HepG2 (cell line): ENCODE data around the gene PRXL2A.

ENCODE experiments used
- ARID2 ChIP-seq: sonication (generic); formaldehyde crosslinking; IDR thresholded peaks from 2 replicates; pipeline ENCODE4 v1.8.1; 2022; ENCODE audit warnings: mild to moderate bottlenecking, missing genetic modification reagents, borderline replicate concordance
- ATF7 ChIP-seq, 2 experiments: fragments of 450-650 bp in 1 of 2; sonication (generic) in 1 of 2; formaldehyde crosslinking in 1 of 2; IDR thresholded peaks; 2 replicates each; pipeline versions ENCODE4 v1.4.0 to v1.6.1; 2016 to 2020; ENCODE audit warnings: antibody characterized with exemption in 1 of 2, mild to moderate bottlenecking in 1 of 2, missing genetic modification reagents in 1 of 2
- EP300 ChIP-seq, 3 experiments: sonication (generic) in 1 of 3; formaldehyde crosslinking in 1 of 3; IDR thresholded peaks; 2 replicates each; pipeline versions ENCODE4 v1.5.1 to v1.6.1; 2011 to 2020; ENCODE audit warnings: low read depth in 2 of 3, low read length in 2 of 3, borderline replicate concordance in 1 of 3, improper control_type of control experiment in 1 of 3, mild to moderate bottlenecking in 1 of 3, missing genetic modification reagents in 1 of 3, moderate library complexity in 1 of 3
- HNF4A ChIP-seq: sonication (generic); formaldehyde crosslinking; IDR thresholded peaks from 2 replicates; pipeline ENCODE4 v1.4.0; 2020; ENCODE audit warnings: missing genetic modification reagents
- MAX ChIP-seq: IDR thresholded peaks from 2 replicates; pipeline ENCODE4 v1.6.1; 2012; ENCODE audit warnings: inconsistent platforms
- SP1 ChIP-seq, 2 experiments: fragments of 450-650 bp in 1 of 2; sonication (generic) in 1 of 2; formaldehyde crosslinking in 1 of 2; IDR thresholded peaks; 2 replicates each; pipeline versions ENCODE4 v1.4.0 to v1.6.1; 2016 to 2020; ENCODE audit warnings: missing genetic modification reagents in 1 of 2
- TGIF2 ChIP-seq: IDR thresholded peaks from 2 replicates; pipeline ENCODE4 v1.6.1; 2016; ENCODE audit warnings: control low read depth, missing compliant biosample characterization
- ZBED4 ChIP-seq: sonication (generic); formaldehyde crosslinking; IDR thresholded peaks from 2 replicates; pipeline ENCODE4 v1.4.0; 2020; ENCODE audit warnings: missing genetic modification reagents, borderline replicate concordance

- TF ChIP-seq ARID2 (no peak), ZBED4 (CRISPR knock-in tag) (no peak), HNF4A (CRISPR knock-in tag) (no peak), MAX (no peak), SP1 (IDR thresholded peaks at IDR 0.05) (no peak), SP1 (CRISPR knock-in tag; IDR thresholded peaks at IDR 0.05) (no peak), TGIF2 (CRISPR knock-in tag) (no peak), ATF7 (IDR thresholded peaks at IDR 0.05) (no peak), ATF7 (CRISPR knock-in tag; IDR thresholded peaks at IDR 0.05) (no peak), EP300 (IDR thresholded peaks at IDR 0.05; ENCODE audit: low read depth in 2 of 2, low read length in 2 of 2) (no peak), EP300 (CRISPR knock-in tag; IDR thresholded peaks at IDR 0.05; ENCODE audit: borderline replicate concordance) (no peak)
Measured at GRCh38 chr10:80444124-80444523, 35.8 kb downstream of the PRXL2A start.
